HG03139 (cell line): ENCODE data around the gene DCTN1.
"Not testable (repeated sequence)": the region's sequence is repeated elsewhere in the genome, so short reads cannot be mapped to it uniquely, and the experiment has no call there.

ENCODE experiments used
- ATAC-seq: cut with Tn5 transposase; IDR thresholded peaks from one replicate; pipeline ENCODE4 v1.9.1; 2021; ENCODE audit not compliant: unreplicated experiment

The DCTN1 gene

DNA sequence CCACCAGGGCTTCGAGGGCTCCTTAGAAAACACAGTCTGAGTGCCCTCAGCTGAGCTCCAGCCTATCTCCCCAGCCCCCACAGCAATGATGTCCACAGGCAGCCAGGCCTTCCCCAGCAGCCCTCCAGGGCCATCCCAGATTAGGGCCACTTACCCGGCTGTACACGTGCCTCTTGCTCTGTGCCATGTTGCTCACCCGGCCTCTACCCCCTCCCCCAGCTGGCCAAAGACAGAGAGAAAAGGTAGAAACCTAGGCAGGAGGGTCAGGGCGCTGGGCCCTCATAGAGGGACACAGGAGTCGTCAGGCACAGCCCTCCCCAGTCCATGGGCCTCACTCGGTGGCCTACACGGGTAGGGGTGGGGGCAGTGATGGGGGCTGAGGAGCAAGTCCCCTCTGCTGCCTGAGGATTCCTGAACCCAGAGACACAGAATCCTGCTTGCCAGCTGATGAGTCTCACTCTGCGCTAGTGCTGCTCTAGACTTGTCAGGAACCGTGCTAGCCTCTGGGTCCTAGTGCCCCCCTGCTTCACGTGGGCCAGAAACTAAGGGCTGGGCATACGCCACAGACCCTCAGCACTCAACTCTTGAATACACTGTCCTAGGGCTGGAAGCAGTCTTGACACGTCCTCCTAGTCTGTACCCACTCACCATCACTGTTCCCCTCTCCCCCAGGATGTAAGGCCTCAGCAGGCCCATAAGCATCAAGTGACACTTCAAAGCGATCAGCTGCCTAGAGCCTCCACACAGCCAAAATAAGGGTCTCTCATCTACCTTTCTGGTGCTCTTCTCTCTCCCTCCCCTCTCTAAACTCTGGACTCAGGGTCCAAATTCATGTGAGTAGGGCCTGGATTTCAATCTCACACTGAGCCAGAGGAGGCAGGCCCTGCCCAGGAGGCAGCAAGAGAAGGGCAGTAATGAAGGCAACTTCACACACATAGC, at the start of gene DCTN1:
Gene DCTN1, minus strand, starts transcription at position 461 of the 939 bp plus-strand sequence. Its CDS starts 274 bp downstream, at position 187.
- ATAC-seq: no peak

DNA sequence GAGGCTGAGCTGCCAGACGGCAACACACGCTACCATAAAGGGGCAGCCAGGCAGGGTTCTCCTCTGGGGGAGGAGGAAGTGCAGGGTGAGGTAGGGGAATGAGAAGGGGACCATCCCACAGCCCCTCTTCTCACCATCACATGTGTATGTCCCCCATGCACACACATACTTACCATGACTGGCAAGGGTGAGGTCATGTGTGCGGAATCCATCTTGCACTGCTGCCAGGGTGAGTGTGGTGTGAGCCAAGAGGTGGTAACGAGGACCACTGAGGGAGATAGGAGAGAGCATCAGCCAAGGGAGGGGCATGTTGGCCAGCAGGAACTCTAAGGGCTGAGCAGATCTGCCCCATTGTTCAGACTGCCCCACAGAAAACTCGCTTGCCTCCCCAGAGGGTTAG, 48.6 kb upstream of the DCTN1 start:
- no peak for ATAC-seq

DNA sequence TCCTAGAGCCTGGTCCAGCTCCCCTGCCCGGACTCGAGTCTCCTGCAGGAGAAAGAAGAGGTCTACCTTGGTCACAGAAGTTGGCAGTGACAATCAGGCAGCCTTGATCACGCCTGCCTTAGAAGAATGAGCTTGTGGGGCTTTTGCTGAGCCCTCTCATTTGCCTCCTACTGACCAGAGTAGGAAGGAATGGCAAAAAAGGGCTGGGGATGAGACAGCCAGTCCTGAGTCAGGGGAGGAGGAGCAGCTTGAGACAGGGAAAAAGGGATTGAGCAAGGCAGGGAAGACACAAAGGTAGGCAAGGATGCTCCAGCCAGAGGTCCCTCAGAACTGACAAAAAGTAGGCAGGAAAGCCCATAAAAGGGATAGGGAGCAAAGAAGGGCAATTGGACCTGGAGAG, 47.4 kb upstream of the DCTN1 start:
- ATAC-seq: no peak

DNA sequence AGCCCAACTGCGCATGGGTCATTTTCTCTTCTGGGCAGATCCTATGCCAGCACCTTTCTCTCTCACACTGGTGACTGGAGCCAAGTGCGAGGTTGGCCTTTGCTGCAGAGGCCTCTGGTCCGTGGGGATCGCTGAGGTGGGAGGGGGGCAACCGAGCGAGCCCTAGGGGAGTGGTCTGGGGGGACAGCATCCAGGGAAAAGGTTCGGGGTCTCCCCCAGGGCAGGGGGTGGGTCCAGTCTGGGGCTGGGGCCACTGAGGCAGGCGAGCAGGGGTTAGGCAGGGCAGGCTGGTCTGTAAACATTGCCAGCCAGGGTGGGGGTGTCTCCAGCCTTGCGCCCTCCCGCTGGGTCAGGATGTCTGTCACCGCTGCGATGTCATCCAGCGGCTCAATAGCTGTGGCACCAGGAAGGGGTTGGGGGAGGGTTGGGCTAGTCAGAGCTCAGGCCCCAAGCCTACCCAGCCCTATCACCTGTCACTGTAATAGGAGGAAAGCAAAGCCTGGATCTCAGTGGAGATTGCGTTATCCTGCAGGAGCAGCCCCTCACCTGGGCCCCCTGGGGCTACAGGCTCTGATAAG, 46.2 kb upstream of the DCTN1 start:
- ATAC-seq: no peak

DNA sequence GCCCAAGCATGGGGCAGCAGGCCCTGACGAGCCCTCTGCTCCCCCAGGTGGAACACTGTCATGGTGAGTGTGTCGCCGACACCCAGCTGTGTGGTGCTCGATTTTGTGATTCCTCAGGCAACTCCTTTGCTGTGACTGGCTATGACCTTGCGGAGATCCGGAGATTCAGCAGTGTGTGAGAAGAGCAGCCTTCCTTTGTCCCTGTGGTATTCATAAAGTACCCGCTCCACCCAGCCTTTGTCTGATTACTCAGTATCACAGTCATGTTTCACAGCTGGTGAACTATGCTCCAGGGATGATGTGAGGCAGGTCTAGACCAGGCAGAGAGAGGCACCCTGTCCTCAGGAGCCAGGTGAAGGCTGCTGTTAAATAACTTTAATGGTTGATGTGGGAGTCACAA, 45.4 kb upstream of the DCTN1 start:
- ATAC-seq: no peak

DNA sequence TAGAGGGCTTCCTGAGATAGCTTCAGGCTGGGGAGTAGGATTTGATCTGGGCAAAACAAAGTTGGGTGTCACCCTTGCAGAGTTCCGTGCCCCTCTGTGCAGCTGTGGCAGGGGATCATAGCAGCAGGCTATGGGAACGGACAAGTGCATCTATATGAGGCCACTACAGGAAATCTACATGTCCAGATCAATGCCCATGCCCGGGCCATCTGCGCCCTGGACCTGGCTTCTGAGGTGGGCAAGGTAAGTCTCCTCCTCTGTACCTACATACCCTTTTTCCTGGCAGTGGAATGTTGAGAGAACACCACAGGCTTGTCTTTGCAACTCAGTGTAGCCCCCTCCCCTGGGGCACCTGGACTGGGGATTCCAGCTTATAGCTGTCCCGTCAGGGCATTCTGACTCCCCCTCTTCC, 44.9 kb upstream of the DCTN1 start:
- no peak for ATAC-seq

DNA sequence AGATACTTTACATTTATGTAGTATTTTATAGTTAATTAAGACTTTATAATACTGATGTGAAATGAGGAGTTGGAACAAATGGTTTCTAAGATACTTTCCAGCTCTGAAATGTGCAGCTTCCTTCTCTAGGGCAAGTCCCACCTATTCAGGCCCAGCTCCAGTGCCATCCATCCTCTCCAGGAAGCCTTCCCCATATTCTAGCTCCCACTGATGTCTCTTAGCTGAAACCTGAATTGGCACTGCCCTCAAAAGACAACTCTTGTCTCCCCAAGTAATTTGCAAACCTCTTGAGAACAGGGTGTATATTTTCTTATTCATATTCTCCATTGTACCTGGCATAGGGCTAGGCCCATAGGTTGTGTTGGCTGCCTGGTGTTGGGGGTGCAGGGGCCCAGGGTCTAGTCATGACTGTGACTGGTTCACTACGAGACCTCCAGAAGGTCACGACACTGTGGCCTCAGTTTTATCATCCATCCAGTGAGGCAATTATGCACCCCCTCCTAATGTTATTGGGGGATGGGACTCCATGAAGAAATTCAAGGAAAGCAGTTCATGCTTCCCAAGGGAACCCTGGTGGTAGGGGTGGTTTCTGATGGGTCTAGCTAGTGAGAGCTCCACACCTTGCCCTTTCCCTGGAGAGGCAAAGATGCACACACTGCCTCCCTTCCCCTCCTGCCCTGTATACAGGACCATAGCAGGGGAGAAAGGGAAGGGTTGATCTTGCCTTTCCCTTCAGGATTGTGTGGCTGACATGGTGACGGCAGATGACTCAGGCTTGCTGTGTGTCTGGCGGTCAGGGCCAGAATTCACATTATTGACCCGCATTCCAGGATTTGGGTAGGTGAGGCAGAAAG, 44.3 kb upstream of the DCTN1 start:
- ATAC-seq: no peak

DNA sequence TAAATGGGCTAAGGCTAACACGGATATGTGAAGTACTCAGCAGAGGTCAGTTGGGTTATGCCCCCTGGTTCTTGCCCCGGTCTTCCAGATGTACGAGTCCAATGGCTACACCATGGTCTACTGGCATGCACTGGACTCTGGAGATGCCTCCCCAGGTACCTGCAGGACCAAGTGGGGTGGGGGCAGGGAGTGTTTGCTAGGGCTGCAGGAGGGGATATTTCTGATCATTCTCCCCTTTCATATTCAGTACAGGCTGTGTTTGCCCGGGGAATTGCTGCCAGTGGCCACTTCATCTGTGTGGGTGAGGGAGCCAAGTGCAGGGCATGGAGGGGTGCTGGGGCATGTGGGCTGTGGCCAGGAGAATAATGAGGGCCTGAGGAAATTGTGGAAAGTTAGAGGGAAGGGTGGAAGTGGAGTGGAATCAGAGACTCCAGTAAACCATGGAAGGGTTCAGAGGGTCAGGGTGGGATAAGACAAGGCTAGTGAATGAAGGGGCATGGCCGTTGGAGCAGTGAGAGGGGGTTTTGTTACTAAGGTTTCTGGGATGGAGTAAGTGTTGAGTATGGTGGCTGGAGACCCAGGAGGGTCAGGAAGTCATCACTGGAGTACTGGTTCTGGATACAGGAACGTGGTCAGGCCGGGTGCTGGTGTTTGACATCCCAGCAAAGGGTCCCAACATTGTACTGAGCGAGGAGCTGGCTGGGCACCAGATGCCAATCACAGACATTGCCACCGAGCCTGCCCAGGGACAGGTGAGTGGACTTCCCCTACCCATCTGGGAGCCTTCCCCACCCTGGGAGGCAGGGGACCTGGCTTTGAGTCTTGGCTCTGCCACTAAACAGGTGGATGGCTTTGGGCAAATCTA, 43.4 kb upstream of the DCTN1 start:
- no peak for ATAC-seq

DNA sequence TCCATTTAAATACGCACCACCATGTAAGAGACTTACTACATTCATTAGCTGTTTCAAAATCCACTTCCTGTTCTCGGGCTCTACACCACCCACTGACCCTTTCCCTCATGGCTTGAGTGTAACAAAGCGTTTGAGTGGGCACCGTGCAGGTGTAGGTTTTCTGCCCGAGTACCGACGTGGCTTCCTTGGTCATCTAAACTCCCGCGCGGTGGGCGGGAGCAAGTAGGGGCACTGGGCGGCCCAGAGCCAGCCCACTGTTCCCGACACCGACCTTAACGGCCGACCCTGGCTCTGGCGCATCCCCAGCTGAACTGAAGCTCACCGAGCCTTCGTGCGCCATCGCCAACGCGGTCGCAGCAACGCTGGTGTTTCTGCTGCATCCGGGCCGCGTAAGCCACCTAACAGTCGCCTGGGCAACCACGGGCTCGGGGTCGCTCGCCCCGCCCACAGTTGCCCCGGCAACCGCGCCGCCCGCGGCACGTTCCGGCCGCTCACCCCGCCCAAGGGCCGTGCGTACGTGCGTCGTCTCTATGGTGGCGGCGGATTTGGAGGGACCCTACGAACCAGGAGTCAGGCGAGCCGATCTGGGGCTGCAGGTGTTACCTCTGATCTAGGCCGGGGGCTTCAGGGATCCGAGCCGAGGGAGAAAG, 41.2 kb upstream of the DCTN1 start, which contains the start of the genes C2orf81 and WDR54:
Gene C2orf81, minus strand, starts transcription at position 399 of the 650 bp plus-strand sequence. Its CDS starts 59 bp downstream, at position 340.
Gene WDR54, plus strand, starts transcription at position 510 of the 650 bp plus-strand sequence. CDS start 424 bp downstream, outside the sequence.
- ATAC-seq: peak; percentile 89

DNA sequence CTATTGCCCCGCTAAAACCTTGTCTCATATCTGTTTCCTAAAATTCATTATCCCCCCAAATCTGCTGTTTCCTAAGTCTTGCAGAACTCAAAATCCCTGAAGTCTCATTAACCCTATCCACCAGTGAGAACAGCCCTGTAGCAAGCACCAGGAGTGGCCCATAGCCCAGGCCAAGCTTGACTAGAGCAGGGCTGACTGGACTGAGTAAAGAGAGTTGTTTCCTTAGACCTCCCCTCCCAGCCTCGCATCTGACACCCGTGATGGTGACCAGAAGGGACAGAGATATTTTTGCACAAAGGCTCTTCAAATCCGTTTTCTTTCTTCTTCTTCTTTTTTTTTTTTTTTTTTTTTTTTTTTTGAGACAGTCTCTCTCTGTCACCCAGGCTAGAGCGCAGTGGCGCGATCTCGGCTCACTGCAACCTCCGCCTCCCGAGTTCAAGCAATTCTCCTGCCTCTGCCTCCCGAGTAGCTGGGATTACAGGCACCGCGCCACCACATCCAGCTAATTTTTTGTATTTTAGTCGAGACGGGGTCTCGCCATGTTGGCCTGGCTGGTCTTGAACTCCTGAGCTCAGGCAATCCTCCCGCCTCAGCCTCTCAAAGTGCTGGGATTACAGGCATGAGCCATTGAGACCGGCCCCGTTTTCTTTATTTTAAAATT, 40.5 kb upstream of the DCTN1 start:
- not testable (repeated sequence) for ATAC-seq

DNA sequence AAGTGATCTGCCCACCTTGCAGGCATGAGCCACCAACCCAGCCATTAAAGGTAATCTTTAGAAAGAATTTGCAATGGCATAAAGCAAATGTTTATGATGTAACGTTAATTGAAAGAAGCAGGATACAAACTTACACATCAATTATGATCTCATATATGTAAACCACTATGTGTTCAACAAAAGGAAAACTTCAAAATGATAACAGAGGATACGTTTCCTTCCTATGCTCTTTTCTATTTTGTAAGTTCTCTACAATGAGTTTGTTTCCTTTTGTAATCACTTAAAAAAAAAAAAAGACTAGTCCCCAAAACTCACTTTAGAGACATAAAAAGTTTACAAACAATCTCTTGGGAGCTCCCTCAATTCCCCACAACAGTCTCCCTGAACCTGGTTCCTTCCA, 39.9 kb upstream of the DCTN1 start:
- no peak for ATAC-seq

DNA sequence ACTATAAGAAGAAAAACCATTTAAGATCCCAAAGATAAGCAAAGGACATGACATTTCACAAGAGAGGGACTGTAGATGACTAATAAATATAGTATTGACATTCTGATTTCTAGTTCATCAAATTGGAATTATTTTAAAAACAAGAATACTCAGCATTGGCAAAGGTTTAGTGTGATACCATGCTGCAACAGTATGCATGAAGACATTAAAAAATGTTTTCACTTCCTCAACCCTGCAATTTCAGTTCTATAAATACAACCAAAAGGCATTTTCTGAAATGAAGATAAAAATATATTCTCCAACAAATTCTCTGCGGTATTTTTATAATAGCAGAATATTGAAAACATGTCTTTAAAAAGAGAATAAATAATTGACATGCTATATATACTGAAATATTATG, 39.2 kb upstream of the DCTN1 start:
- no peak for ATAC-seq

DNA sequence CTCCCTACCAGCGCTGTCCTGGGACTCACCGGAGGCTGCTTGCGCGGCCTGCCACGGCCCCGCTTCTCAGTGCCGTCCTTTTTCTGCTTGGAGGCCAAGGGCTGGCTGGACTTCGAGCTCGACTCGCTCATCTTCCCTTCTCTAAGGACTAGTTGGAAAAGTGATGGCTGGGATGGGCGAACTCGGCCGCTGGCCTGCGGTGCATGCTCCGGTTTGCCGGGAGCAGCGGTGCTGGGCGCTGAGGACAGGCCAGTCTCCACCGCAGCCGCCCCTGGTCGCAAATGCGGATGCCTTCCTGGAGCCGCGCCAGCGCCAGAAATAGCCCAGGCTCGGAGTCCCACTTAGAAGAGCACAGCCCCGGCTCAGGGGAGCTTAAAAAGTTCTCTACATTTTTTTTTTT, 38.2 kb upstream of the DCTN1 start:
- no peak for ATAC-seq

DNA sequence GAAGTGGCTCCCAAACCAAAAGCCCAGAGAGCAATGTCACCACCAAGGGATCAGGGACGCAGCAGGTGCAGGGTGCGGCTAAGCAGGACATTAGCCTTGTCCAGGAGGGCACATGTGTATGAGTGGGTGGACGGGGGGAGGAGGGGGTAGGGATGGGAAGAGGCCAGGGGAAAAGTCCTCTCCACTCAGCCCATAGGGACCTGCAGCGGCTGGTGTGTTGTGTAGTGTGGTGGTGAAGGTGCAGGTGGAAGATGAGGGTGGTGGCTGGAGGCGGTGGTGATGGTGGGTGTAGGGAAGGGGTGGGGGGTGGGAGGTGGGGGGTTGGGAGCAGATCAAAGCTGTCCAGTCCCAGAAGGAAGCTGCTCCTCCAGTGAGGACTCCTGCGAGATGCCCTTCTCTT, 37.7 kb upstream of the DCTN1 start:
- no peak for ATAC-seq

DNA sequence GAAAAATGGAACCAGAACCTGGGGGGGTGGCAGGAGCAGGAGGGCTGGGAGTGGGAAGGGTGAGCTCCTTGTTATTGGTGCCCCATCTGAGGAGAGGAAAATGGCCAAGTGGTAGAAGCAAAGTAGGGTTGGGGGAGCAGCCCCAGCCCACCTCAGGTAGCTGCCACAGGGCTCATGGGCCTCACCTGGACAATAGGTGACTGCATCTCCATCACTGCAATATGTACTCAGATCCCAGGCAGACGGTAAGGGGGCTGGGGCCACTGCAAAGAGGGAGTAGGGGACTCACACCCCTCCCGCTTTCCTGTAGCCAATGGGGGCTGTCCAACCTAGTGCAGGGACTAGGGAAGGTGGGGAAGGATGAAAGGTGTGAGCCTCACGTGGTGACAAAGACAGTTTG, 37.1 kb upstream of the DCTN1 start:
- no peak for ATAC-seq

DNA sequence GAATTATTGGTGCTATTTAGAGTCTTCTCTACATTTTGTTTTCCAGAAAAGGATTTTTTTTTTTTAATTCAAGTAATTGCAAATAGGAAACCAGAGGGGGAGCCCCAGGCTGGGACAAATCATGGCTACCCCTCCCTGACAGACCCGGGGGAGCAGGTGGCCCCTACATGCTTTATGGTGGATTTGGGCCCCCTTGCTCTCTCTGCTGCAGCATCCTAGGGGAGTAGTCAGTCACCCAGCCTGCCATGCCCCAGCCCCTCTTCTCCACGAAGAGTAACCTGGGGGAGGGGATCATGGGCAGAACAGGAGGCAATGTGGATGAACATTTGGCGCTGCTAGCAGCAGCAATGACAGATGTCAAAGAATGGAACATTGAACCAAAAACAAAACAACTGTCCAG, 36.7 kb upstream of the DCTN1 start:
- ATAC-seq: no peak

DNA sequence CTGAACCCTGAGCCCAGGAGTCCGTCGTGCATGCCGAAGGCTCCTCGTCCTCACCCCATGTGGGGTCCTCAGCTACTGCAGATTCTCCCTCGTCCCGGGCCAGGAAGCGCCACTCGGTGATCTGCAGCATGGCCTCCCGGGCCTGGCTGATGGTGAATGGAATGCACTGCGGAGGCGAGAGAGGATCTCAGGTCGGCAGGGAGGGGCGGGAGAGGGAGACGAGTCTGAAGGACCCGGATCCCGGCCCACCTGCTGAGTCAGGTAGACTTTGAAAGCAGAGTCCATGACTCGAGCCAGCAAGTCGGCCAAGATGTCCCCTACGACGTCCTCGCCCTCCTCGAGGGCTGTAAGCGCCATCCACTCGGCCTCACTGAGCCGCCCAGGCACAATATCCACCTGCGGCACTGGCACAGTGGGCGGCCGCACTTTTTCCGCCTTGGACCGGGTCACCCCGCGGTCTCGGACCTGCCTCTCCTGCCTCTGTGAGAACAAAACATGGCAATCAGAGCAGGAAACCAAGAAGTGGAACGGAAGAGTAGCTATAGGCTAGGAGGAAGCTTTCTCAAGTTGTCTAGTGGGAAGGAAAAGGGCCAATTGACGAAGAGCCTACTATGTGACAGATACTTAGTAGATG, 35.8 kb upstream of the DCTN1 start:
- ATAC-seq: no peak

DNA sequence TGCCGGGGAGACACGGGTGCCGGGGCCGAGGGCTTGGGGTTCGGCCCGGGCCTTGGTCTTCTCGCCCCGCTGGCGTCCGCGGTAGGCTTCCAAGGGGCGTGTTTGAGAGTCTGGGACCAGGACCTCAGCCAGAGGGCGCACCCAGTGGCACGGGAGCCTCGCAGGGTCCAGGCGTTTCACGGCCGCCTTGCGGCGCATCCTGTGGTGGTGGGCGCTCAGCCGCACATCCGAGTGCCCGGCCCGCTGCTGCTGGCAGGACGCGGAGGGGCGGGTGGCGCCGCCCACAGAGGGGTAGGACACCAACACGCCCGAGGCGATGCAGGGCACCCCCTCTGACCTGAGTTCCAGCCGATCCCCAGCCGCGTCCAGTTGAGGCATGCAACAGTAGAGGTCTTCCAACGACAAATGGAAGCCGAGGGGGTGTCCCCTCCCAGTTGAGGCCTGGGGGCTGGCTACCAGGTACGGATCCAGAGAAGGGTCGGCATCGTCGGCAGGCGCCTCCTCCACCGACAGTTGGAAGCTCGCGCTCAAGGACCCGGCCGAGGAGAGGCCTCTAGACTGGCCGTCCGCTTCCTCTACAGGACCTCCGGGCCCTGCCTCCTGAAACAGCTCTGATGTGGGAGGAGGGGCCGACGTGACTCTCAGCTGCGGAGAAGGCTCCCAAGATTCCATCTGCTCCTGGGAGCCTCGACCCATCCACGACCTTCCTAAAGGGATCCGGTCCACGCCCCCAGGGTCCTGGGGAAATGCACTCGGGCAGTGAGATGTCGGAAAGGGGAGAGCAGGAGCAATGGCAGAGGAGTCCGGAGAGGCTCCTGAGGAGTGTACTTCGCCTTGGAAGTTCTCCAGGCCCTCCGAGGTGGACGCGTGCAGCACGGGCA, 35.0 kb upstream of the DCTN1 start:
- ATAC-seq: no peak
